A673 (cell line): ENCODE data around the gene SNCAIP.

Experiments used
- CTCF ChIP-seq: fragments of 300-800, 200-600 bp; sonication (generic); conservative IDR thresholded peaks from 2 replicates; pipeline ENCODE4 v1.5.1; 2017; ENCODE audit warnings: low read depth, mild to moderate bottlenecking, antibody characterized with exemption, low read length, moderate library complexity, mixed read lengths
- EZH2 ChIP-seq: fragments of 200-600 bp; sonication (generic); IDR thresholded peaks from 2 replicates; pipeline ENCODE4 v1.6.1; 2017; ENCODE audit warnings: borderline replicate concordance, low read depth, mild to moderate bottlenecking, mixed read lengths, antibody characterized with exemption, low read length; ENCODE audit not compliant: poor library complexity, severe bottlenecking

GRCh38 chr5:122371511-122372151 is 59.6 kb downstream of the SNCAIP start:
- TF ChIP-seq CTCF (no peak), EZH2 (no peak)
